ENCODE measurements around the gene ZNF205. TPM values are rescaled to one million over a fixed set of nuclear protein-coding genes. Genes with fewer than 3 reads are reported as not detected.

Gene ZNF205
- total RNA-seq, 2 experiments from 2014 or later = not detected

DNA sequence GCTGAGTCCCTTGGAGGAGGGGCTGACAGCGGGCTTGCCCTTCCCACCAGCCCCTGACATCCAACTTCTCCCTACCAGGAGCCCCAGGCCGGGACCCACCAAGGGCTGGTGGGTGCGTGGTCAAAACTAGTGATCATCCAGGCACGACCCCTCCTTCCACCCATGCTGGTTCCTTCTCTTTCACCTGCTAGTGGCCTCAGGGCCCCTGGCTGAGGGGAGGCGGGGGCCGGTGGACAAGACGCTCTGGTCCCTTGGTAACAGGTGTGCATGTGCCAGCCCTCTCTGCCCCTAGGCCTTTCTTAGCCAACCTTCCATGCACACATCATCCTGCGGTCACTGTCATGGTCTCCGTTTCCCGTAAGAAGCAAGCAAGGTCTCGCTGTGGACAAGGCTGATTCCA is 30.8 kb downstream of the ZNF205 start:
- ATAC-seq = no peak
- Mint-ChIP-seq H3K27me3 (no peaks in the 10 kb centered on the region), H3K27ac (no peak overlapping the region), H3K4me1 (no peaks in the 10 kb centered on the region), H3K36me3 (peaks cover 5% of the 10 kb centered on the region), H3K4me3 (no peak overlapping the region), H3K9me3 (ENCODE audit: low read depth) (no peaks in the 10 kb centered on the region)
- no peak for DNase-seq
- CTCF ChIA-PET = interaction anchor here (2.3 to 3.0 kb wide), 2 partner anchors 8 to 14 kb away, joined by 9 to 15 read pairs; partner anchors contain the start of gene ZNF213

DNA sequence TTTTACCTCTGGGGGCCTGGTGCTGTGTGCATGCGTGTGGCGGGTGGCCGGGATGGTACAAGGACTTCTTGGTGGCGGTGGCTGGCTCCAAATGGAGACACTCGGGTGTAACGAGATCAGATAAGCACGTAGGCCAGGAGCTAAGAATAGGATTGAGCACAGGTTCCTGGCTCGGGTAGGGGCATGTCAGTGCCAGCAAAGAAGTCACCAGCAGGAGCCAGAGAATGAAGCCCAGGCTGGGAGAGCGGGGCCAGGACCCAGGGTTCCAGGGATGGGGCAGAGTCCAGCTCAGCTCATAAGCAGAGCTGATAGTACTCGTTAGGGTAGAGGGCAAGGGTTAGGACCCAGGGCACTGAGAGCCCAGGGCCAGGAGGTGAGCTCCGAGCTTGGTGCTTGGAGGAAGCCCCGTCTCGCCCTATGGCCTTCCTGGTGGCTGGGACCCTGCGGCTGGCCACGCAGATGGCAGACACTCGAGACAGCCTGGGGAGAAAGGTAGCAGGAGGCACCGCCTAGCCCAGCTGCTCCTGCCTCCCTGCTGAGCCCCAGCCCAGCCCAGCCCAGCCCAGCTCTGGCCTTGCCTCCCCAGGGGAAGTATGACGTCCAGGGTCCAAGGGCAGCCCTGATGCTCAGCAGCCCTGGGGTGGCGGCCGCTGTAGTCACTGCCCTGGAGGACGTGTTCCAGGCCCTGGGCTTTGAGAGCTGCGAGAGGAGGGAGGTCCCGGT is 31.4 kb downstream of the ZNF205 start:
- H3K27me3 Mint-ChIP-seq = no peaks in the 10 kb centered on the region
- no peak overlapping the region for H3K4me3 Mint-ChIP-seq
- DNase-seq = no peak
- peaks cover 5% of the 10 kb centered on the region for H3K36me3 Mint-ChIP-seq
- ATAC-seq = no peak
- no peaks in the 10 kb centered on the region for H3K4me1 Mint-ChIP-seq
- H3K9me3 Mint-ChIP-seq (ENCODE audit: low read depth) = no peaks in the 10 kb centered on the region
- no peak overlapping the region for H3K27ac Mint-ChIP-seq
- CTCF ChIA-PET = interaction anchor here (2.3 to 3.0 kb wide), 2 partner anchors 9 to 14 kb away, joined by 9 to 15 read pairs; partner anchors contain the start of gene ZNF213

DNA sequence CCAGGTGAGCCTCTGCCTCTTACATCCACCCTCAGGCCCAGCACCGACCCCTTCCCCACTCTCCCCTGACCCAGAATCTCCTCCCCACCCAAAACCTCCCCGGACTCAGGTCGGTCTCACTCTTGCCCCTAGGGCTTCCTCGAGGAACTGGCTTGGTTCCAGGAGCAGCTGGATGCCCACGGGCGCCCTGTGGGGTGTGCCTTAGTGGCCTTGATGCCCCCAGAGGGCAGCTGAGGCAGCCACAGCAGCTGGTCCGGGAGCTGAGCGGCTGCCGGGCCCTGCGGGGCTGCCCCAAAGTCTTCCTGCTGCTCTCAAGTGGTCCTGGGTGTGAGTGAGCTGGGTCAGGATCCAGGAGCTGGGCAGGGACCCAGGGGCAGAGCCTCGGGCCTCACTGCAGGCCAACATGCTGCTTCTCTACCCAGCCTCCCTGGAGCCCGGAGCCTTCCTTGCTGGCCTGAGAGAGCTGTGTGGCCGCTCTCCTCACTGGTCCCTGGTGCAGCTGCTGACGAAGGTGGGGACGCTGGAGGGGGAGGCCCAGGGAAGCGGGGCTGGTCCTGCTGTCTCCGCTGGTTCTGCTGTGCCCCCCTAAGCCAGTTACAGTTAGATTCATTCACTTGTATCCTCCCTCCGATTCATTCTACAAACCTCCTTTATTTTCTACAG is 32.1 kb downstream of the ZNF205 start:
- H3K4me1 Mint-ChIP-seq = peaks cover 7% of the 10 kb centered on the region
- ATAC-seq = no peak
- H3K27ac Mint-ChIP-seq = no peak overlapping the region
- no peaks in the 10 kb centered on the region for H3K9me3 Mint-ChIP-seq (ENCODE audit: low read depth)
- H3K27me3 Mint-ChIP-seq = no peaks in the 10 kb centered on the region
- no peak overlapping the region for H3K4me3 Mint-ChIP-seq
- peaks cover 5% of the 10 kb centered on the region for H3K36me3 Mint-ChIP-seq
- DNase-seq = no peak
- CTCF ChIA-PET = interaction anchor here (2.3 to 3.0 kb wide), 2 partner anchors 9 to 15 kb away, joined by 9 to 15 read pairs; partner anchors contain the start of gene ZNF213

DNA sequence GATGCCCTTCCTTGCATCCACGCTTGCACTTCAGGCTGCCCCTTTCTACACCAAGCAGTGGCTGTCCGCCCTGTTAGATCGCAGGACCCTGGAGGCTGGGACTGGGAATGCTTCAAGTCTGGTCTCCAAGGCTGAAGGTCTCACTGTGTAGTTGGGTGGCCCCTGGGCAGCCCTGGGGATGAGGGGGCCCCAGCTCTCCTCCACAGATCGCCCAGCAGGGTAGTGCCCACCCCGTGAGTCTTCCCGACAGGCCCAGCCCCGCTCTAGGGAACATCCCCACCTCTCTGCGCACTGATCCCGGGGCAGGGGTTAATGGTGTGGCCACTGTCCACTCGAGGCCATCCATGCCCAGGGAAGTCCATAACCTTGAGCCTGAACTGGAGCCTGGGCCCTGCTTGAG is 32.8 kb downstream of the ZNF205 start:
- H3K9me3 Mint-ChIP-seq (ENCODE audit: low read depth) = no peaks in the 10 kb centered on the region
- DNase-seq (no peak), ATAC-seq (no peak)
- H3K4me3 Mint-ChIP-seq = no peak overlapping the region
- no peak overlapping the region for H3K27ac Mint-ChIP-seq
- CTCF ChIA-PET = interaction anchor here (2.3 to 3.0 kb wide), 2 partner anchors 10 to 16 kb away, joined by 9 to 15 read pairs; partner anchors contain the start of gene ZNF213
- H3K27me3 Mint-ChIP-seq = no peaks in the 10 kb centered on the region
- peaks cover 7% of the 10 kb centered on the region for H3K4me1 Mint-ChIP-seq
- H3K36me3 Mint-ChIP-seq = peaks cover 5% of the 10 kb centered on the region

DNA sequence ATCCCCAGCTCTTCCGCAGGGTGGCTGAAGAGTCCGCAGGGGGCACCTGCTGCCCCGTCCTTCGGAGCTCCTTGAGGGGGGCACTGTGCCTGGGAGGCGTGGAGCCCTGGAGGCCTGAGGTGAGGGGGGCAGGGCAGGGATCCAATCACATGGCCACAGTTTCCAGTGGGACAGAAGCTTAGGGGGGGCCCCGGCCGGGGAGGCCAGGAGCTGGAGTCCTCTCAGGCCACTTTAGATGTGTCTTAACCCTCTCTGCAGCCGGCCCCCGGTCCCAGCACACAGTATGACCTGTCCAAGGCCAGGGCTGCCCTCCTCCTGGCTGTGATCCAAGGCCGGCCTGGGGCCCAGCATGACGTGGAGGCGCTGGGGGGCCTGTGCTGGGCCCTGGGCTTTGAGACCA is 33.3 kb downstream of the ZNF205 start:
- H3K27me3 Mint-ChIP-seq = peaks cover 1% of the 10 kb centered on the region
- H3K4me1 Mint-ChIP-seq = peaks cover 9% of the 10 kb centered on the region
- H3K9me3 Mint-ChIP-seq (ENCODE audit: low read depth) = no peaks in the 10 kb centered on the region
- no peak for ATAC-seq
- H3K4me3 Mint-ChIP-seq = no peak overlapping the region
- no peak for DNase-seq
- H3K27ac Mint-ChIP-seq = no peak overlapping the region
- CTCF ChIA-PET = no interaction called here
- peaks cover 5% of the 10 kb centered on the region for H3K36me3 Mint-ChIP-seq

DNA sequence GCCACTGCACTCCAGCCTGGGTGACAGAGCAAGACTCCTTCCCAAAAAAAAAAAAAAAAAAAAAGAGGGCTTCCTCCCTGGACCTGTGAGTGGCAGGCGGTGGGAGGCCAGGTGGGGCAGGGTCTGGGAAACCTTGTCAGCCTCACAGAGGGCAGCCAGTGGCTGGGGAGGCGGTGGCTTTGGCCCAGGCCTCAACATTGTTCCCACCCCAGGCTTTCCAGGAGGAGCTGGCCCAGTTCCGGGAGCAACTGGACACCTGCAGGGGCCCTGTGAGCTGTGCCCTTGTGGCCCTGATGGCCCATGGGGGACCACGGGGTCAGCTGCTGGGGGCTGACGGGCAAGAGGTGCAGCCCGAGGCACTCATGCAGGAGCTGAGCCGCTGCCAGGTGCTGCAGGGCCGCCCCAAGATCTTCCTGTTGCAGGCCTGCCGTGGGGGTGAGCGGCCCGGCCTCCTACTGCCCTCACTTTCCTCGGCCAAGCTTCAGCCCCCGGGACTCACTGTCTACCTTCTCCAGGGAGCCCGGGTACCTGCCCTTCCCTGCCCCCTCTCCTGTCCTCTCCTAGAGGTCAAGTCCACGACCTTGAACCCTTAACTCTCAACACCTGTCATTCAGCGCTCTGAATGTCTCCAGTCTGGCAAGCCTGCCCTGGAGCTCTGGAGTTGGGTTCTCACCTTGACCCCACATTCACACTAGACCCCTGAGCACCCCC is 34.8 kb downstream of the ZNF205 start:
- no peak for ATAC-seq
- DNase-seq = no peak
- Mint-ChIP-seq H3K27me3 (peaks cover 8% of the 10 kb centered on the region), H3K27ac (no peak overlapping the region), H3K4me3 (no peak overlapping the region), H3K9me3 (ENCODE audit: low read depth) (no peaks in the 10 kb centered on the region), H3K4me1 (peaks cover 17% of the 10 kb centered on the region), H3K36me3 (peaks cover 4% of the 10 kb centered on the region)
- CTCF ChIA-PET = interaction anchor here (0.7 to 6.7 kb wide), 4 partner anchors 14 to 119 kb away, joined by 3 to 128 read pairs (median 4); partner anchors contain the start of gene ZNF213

DNA sequence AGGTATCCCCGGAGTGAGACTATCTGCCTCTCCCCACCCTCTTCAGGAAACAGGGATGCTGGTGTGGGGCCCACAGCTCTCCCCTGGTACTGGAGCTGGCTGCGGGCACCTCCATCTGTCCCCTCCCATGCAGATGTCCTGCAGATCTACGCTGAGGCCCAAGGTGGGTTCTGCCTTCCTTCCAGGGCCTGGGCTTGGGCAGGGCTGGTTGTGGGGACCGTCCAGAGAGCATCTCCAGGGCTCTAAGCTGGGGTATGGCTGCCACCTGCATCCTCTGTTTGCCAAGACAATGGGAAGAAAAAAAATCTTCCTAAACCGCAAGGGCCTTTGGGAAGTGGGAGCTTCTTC is 35.3 kb downstream of the ZNF205 start:
- CTCF ChIA-PET = interaction anchor here (0.7 to 6.7 kb wide), 4 partner anchors 14 to 120 kb away, joined by 3 to 128 read pairs (median 4); partner anchors contain the start of gene ZNF213
- ATAC-seq (no peak), DNase-seq (no peak)
- Mint-ChIP-seq H3K36me3 (no peaks in the 10 kb centered on the region), H3K4me3 (no peak overlapping the region), H3K27me3 (peaks cover 13% of the 10 kb centered on the region), H3K9me3 (ENCODE audit: low read depth) (no peaks in the 10 kb centered on the region), H3K27ac (no peak overlapping the region), H3K4me1 (peaks cover 23% of the 10 kb centered on the region)

DNA sequence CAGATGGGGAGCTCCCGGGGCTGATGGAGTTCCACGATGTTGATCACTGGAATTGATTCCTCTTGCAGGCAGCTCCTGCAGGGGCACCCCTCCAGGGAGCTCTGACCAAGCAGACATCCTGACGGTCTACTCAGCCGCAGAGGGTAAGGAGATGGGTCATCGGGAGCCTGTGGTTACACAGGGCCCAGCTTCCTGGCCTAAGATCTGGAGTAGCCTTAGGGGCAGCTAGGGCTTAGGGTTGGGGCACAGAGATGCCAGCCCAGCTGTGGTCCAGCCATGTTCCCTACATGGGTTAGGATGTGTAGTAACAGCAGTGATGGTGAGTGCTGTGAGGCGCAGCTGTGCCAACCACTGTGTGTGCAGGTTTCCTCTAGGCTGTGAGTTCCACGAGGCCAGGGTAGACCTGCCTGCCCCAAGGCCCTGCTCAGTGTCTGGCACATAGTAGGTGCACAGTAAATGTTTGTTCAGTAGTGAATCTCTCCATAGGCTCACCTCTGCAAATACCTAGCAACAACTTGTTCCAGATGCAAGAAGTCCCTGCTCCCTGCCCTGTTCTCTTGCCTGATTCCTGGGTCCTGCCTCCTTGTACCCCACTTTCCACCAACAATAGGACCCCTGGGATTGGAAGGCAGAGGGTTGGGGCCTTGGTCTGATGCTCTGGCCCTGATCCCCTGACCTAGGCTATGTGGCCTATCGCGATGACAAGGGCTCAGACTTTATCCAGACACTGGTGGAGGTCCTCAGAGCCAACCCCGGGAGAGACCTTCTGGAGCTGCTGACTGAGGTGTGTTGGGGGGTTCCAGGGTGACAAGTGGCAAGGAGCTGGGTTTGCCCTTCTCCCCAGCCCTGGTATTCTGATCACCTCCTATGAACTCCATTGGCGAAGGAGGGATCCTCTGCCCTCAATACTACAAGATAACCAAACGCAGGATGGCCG is 36.1 kb downstream of the ZNF205 start:
- Mint-ChIP-seq H3K27ac (peak overlapping the region; percentile 15), H3K36me3 (no peaks in the 10 kb centered on the region), H3K4me3 (peak overlapping the region; percentile 82), H3K27me3 (peaks cover 15% of the 10 kb centered on the region), H3K4me1 (peaks cover 25% of the 10 kb centered on the region), H3K9me3 (ENCODE audit: low read depth) (no peaks in the 10 kb centered on the region)
- DNase-seq (no peak), ATAC-seq (no peak)
- CTCF ChIA-PET = interaction anchor here (0.7 to 6.7 kb wide), 9 partner anchors 11 to 145 kb away, joined by 3 to 128 read pairs (median 8); partner anchors contain the start of gene ZNF213

DNA sequence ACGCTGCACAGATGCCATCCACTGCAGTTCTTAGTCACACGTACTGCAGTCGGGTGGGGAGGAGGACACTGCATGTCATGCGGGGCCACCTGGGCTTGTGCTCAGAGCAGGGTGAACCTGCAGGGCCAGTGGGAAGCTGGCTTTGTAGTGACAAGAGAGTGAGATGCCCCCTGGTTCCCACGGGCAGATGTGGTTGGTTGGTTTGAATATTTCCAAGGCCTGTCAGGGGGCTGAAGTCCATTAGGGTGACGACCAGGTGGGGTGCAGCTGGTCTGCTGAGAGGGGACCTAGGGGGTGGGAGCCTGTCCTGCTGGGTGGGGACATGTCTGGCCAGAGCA is 36.8 kb downstream of the ZNF205 start:
- CTCF ChIA-PET = interaction anchor here (0.8 to 6.7 kb wide), 8 partner anchors 10 to 145 kb away, joined by 3 to 128 read pairs (median 10); partner anchors contain the start of gene ZNF213
- Mint-ChIP-seq H3K4me1 (peaks cover 26% of the 10 kb centered on the region), H3K36me3 (peaks cover under 1% of the 10 kb centered on the region), H3K27me3 (peaks cover 15% of the 10 kb centered on the region), H3K4me3 (peak overlapping the region; percentile 82), H3K9me3 (ENCODE audit: low read depth) (no peaks in the 10 kb centered on the region), H3K27ac (peak overlapping the region; percentile 15)
- no peak for ATAC-seq
- no peak for DNase-seq

DNA sequence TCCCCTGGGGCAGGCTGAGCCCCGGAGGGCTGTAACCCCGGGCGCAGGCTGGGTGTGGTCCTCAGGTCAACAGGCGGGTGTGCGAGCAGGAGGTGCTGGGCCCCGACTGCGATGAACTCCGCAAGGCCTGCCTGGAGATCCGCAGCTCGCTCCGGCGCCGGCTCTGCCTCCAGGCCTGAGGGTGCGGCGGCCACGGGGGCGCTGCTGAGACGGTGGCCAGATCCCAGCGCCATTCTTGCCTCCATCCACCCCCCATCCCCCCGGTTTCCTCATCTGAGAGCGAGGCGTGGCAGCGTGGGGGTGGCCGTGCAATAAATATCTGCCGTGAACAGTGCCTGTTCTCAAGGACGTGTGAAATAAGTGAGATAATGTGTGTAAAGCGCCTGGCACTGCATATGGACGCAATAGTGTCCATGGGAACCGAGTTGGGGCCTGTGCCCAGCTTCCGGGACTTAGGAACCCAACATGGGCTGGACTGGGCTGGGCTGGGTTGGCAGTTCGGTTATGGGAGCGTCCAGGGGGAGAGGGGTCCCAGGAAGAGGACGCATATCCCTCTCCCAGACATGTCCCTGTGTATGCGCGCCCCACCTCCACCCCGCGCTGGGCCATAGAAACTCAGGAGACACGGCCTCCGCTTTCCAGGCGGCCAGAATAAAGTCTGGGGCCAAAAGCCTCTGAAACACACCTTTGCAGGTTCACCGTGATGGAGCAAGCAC is 37.4 kb downstream of the ZNF205 start:
- peak overlapping the region; percentile 82 for H3K4me3 Mint-ChIP-seq
- no peaks in the 10 kb centered on the region for H3K9me3 Mint-ChIP-seq (ENCODE audit: low read depth)
- peak; percentile 78 for DNase-seq
- H3K36me3 Mint-ChIP-seq = peaks cover 2% of the 10 kb centered on the region
- peak overlapping the region; percentile 90 for H3K27ac Mint-ChIP-seq
- CTCF ChIA-PET = interaction anchor here (0.8 to 6.7 kb wide), 21 partner anchors 9 to 351 kb away, joined by 3 to 128 read pairs (median 4); partner anchors contain the start of genes CLUAP1 and ZNF213
- ATAC-seq = peak; percentile 30
- peaks cover 18% of the 10 kb centered on the region for H3K27me3 Mint-ChIP-seq
- peaks cover 28% of the 10 kb centered on the region for H3K4me1 Mint-ChIP-seq

DNA sequence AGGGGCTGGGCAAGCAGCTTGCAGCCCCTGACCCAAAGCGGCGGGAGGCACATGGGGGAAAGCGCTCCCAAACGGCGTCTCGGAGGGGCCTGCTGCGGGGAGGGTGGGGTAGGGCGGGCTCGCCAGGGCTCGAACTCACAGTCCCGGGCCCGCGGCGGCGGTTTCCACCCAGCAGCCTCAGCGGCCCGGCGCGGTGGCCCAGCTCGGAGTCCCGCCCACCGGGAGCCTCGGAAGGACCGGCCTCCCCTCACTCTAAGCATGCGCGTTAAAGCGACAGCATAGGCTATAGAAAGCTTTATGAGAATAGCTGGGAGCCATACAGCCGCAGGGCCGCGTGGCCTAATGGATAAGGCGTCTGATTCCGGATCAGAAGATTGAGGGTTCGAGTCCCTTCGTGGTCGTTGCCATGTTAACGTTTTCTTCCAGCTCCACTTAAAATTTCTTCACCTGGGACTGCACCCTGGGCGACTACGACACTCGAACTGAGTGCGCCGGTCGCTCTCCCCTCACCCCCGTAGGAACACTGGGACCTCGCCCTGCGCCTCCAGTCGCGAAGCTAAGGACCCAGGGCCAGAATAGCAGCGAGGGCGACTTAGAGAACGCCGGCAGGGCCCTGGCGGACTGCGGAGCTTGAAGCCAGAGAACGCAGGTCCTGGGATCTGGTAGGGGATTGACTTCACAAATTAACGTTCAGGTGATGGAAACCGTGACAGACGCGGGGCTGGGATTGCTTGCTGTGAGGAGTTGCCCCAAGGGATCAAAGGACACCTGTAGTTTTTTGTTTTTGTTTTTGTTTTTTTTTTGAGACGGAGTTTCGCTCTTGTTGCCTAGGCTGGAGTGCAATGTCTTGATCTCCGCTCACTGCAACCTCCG is 38.2 kb downstream of the ZNF205 start:
- Mint-ChIP-seq H3K9me3 (ENCODE audit: low read depth) (no peaks in the 10 kb centered on the region), H3K4me1 (peaks cover 32% of the 10 kb centered on the region), H3K36me3 (peaks cover 2% of the 10 kb centered on the region), H3K27ac (peak overlapping the region; percentile 90), H3K27me3 (peaks cover 21% of the 10 kb centered on the region), H3K4me3 (peak overlapping the region; percentile 82)
- peak; percentile 86 for ATAC-seq
- peak; percentile 99 for DNase-seq
- CTCF ChIA-PET = interaction anchor here (0.7 to 6.7 kb wide), 20 partner anchors 8 to 351 kb away, joined by 3 to 128 read pairs (median 4); partner anchors contain the start of genes CLUAP1 and ZNF213
